ENCODE results near the gene RAMP3.

The RAMP3 gene

GRCh38 chr7:45185028-45185863 is 27.7 kb downstream of the RAMP3 start:
- TF ChIP-seq CTCF (IDR thresholded peaks at IDR 0.05; ENCODE audit: low read depth, low read length) = no peak
- H3K4me3 ChIP-seq (ENCODE audit: low read depth, low read length) = no peak overlapping the region

DNA sequence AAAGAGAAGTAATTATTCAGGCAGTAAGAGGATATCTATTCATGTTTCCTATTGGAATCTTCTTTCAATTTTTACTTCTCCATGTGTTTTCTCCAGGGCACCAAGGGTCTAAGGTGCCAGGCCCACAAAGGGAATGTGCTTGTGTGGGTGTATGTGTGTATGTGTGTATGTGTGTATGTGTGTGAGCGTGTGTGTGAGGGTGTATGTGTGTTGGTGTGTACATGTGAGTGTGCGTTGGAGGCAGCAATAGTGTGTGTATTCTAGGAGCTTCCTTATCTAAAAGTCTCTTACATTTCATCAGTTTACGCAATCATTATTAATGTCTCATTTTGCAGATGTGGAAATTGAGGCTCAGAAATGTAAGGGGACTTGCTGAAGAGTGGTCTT is 28.3 kb downstream of the RAMP3 start:
- TF ChIP-seq CTCF (IDR thresholded peaks at IDR 0.05; ENCODE audit: low read depth, low read length) = no peak
- no peak overlapping the region for H3K4me3 ChIP-seq (ENCODE audit: low read depth, low read length)

DNA sequence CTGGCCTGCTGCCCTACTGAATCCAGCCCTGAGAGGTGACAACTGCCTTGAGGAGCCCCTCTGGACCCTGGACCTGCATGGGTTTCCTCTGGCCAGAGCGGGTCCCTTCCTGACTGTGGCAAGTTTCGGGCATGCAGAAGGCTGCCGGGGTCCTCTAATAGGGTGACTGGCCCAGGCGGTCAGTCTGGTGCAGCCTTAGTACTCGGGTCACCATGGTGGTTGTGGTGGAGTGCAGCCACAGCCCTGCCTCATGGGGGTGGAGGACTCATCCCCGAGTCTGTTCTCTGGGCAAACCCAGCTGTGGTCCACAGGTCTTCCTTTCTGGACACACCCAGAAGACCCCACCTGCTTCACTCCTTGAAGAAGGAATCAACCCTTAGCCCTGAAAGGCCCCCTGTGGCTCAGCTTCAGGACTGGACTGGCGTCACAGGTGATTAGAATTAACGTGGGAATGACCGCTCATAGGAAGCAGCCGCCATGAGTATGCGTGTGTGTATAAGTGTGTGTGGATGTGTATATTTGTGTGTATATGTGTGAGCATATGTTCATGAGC is 28.7 kb downstream of the RAMP3 start:
- no peak for TF ChIP-seq CTCF (IDR thresholded peaks at IDR 0.05; ENCODE audit: low read depth, low read length)
- no peak overlapping the region for H3K4me3 ChIP-seq (ENCODE audit: low read depth, low read length)

DNA sequence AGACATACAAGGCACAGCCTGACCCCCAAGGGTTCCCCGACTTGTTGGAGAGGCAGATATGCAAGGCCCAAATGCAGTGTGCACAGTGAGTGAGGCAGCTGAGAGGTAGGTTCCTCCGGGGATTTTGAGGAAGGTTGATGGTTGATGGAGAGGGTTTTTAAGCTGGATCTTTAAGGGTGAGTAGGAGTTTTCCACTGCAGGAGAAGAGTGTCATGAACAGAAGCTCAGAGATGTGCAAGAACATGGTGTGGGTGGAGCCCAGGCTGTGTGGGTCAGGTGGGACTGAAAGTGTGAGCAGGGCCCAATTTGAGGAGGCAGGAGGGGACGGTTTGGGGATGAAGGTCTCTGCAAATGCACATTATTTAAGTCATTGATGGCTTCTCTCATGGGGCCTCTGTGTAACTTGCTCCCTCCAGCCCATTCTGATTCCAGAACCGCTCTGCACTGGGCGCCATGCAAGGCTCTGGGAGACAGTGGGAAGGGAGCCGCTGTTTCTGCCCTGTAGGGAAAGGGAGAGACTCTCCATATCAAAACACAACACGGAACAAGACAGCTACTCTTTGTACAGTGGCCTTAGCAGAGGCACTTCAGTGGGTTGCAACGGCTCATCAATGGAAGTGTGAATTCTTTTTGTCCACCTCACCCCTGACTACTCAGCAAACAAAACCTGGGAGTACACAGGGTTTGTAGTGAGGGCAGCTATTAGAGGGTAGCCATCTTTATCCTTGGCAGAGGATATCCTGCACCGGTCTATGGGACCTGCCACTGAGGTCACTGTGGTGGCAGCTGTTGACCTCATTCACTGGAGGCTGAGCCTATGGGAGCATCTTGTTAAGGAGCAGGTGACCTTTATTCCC is 29.7 kb downstream of the RAMP3 start:
- TF ChIP-seq CTCF (IDR thresholded peaks at IDR 0.05; ENCODE audit: low read depth, low read length) = no peak
- no peak overlapping the region for H3K4me3 ChIP-seq (ENCODE audit: low read depth, low read length)

- no peak overlapping the region for H3K4me3 ChIP-seq (ENCODE audit: low read depth, low read length)
- no peak for TF ChIP-seq CTCF (IDR thresholded peaks at IDR 0.05; ENCODE audit: low read depth, low read length)
Measured at GRCh38 chr7:45187946-45188411, 30.4 kb downstream of the RAMP3 start.

DNA sequence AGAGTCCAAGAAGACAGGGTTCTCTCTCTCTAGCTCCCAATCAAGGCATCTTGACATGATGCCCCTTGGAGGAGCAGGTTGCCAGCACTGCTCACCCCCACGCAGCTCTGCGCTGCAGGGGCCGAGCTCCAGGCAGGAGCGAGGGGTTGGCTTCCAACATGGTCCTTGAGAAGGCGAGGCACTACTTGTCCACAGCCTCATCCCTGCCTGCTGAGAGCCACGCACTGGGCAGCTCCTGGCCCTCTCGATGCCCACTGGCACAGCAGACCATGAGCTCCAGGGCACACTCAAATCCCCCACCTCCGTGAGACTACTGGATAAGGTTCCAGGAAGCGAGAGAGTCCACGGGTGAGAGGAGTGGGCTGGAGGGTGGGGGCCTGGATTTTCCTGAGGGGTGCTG is 31.1 kb downstream of the RAMP3 start:
- no peak for TF ChIP-seq CTCF (IDR thresholded peaks at IDR 0.05; ENCODE audit: low read depth, low read length)
- no peak overlapping the region for H3K4me3 ChIP-seq (ENCODE audit: low read depth, low read length)
